COLO829 (cell line): ENCODE measurements around the gene STK25.
"Not testable (repeated sequence)": the region's sequence is repeated elsewhere in the genome, so short reads cannot be mapped to it uniquely, and the experiment has no call there.

ENCODE experiments used
- DNase-seq: peaks from one replicate; pipeline ENCODE4 v3.0.0; 2012; ENCODE audit warnings: low spot score

Gene STK25

GRCh38 chr2:241539616-241540374, 31.4 kb upstream of the STK25 start:
- DNase-seq: no peak

GRCh38 chr2:241538838-241539615, 30.6 kb upstream of the STK25 start:
- DNase-seq: no peak

GRCh38 chr2:241535871-241536655, 27.7 kb upstream of the STK25 start:
- DNase-seq: no peak

- DNase-seq: no peak
These were observed 26.5 kb upstream of the STK25 start for GRCh38 chr2:241534701-241535375.

- no peak for DNase-seq
These were observed 25.9 kb upstream of the STK25 start for GRCh38 chr2:241534293-241534692.

- DNase-seq: no peak
These were observed 24.6 kb upstream of the STK25 start for GRCh38 chr2:241532733-241533601.

GRCh38 chr2:241532168-241532567, 23.8 kb upstream of the STK25 start:
- DNase-seq: no peak

- no peak for DNase-seq
These were observed 22.9 kb upstream of the STK25 start for GRCh38 chr2:241531161-241531722.

- no peak for DNase-seq
These were observed 22.2 kb upstream of the STK25 start for GRCh38 chr2:241530571-241530970.

GRCh38 chr2:241525818-241526780, 17.7 kb upstream of the STK25 start:
- not testable (repeated sequence) for DNase-seq

GRCh38 chr2:241522477-241522876, 14.1 kb upstream of the STK25 start:
- no peak for DNase-seq

GRCh38 chr2:241519669-241520068, 11.3 kb upstream of the STK25 start:
- peak; percentile 77 for DNase-seq

GRCh38 chr2:241517297-241517696, 8.9 kb upstream of the STK25 start:
- DNase-seq: no peak

- DNase-seq: no peak
These were observed 8.2 kb upstream of the STK25 start for GRCh38 chr2:241516520-241516965.

- DNase-seq: no peak
These were observed 6.8 kb upstream of the STK25 start for GRCh38 chr2:241514986-241515737.

GRCh38 chr2:241514553-241514952, 6.2 kb upstream of the STK25 start:
- no peak for DNase-seq

GRCh38 chr2:241511091-241511741, 2.8 kb upstream of the STK25 start:
- no peak for DNase-seq

- DNase-seq: no peak
These were observed 886 bp upstream of the STK25 start for GRCh38 chr2:241509155-241509784.
